ENCODE results near the gene GARNL3.
A peak's percentile ranks its signal among the peaks of the same experiment; 100 is the strongest.

The GARNL3 gene

DNA sequence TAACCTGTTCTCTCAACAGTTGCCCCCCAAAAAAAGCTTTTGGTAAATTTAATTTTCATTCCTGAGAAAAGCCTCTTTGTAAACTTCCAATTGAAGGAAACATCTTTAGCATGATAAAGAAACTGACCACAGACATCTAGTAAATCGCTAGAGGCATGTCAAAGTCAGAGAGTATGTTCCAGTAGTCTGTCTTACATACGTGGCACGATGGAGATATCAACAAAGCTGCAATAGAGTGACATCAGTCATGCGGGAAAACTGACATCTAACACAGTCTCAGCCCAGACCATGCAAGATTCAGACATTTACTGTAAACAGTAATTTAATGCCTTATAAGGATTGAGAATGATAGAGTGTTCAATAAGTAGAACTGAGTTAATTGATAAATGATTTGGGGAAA lies 45.1 kb downstream of the GARNL3 start:
- DNase-seq (ENCODE audit: low read depth): no peak

DNA sequence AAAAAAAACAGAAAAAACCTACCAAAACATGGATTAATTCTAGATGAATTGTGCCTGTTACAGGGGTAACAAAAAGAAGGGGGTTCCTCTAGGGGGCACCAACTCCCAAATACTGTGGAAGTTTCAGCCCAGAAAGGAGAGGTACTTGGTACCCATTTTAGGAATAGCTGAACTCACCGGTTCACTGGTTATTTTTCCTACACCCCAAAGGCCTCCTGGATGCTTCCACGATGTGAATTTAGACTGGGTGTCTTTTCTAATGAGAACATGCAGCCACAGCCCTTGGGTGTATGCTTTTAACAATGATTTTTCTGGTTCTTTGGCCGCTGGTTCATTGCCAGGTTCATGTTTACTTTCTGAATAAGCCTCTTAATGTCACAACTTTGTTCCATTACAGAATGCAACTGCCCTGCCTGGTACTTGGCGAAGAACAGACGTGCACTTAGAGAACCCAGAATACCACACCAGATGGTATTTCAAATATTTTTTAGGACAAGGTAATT lies 46.7 kb downstream of the GARNL3 start:
- no peak for DNase-seq (ENCODE audit: low read depth)

DNA sequence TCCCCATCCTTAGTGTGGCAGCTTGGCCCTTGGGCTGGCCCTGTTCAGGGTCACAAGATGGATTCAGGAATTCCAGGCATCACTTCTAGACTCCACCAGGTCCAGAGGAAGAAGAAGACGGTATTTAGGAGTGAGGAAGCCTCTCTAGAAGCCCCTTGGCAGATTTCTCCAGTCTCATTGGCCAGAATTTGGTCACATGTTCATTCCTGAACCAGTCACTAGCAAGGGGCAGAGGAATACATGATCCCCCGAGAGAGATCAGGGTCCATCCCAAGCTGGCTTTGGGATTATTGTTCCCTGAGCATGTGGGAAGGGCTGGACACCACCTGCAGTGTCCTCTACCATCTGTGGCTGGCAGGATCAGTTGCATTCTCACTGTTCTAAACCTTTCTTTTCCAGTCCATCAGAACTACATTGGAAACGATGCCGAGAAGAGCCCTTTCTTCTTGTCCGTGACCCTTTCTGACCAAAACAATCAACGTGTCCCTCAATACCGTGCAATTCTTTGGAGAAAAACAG lies 48.5 kb downstream of the GARNL3 start:
- no peak for DNase-seq (ENCODE audit: low read depth)

DNA sequence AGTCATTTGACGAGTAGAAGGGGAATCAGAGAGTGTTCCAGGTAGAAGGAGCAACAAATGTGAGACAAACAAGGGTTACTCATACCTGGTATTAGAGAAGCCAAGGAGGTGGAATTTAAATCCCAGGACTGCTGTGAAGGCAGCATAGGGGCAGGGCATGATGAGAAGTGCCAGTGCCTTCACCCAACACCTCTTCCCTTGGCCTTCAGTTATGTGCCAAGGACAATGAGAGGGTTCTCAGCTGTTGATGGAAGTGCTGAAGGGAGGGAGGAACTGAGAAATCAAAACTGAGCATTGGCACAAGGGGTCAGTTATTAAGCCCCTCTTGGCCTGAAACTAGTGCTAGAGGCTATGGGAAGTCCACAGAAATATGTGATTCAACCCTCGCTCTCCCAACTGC lies 50.3 kb downstream of the GARNL3 start:
- DNase-seq (ENCODE audit: low read depth): no peak

DNA sequence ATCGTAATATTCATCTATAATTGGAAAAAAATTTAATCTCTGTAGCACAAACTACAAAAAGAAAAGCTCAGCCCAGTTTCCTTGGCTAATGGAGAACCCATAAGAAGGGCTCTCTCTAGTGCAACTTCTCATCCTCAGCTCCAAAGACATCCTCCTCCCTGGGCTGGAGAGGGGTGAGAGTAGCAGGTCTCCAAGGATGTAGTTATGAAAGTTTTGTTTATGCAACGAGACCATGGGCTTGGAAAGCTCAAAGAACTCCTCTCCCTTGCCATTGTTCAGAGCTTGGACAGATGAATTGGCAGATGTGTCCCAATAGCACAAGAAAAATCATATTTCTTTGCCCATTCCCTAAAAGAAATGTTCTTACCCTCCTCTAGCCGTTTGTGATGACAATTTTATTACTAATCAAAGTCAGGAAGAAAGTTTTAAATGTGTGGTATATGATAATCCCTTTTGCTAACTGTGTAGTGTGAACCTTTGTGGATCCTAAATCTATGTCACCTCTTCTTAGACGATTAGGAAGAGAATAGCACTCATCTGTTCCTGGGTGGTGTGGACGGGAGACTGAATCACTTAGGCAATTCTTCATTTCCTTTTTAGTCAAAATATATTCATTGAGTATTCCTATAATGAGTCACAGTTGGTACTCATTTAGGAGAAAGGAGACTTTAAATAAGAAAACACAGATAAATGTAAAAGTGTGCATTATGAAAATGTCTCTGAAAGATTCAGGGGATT lies 52.2 kb downstream of the GARNL3 start:
- no peak for DNase-seq (ENCODE audit: low read depth)

DNA sequence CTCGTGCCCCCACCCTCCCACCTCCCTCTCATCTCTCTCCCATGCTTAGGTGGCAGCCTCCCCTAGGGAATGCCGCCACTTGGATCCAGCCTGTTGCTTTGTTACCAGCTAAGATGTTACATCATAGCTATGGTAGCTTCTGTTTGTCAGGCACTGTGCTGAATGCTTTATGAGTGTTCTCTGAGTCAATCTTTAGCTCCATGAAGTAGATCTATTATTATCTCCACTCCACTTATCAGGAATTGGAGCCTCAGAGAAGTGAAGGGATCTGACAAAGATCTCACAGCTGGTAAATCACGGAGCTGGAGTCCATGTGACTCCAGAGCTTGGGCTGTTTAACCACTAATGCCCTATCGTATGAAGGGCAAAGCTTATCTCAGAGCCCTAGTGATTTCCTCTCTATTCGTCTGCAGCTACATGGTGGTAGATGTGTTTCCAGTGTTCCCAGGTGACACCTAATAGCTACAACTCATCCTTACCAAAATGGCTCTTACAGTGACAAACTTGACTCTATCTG lies 54.1 kb downstream of the GARNL3 start:
- DNase-seq (ENCODE audit: low read depth): peak; percentile 25

DNA sequence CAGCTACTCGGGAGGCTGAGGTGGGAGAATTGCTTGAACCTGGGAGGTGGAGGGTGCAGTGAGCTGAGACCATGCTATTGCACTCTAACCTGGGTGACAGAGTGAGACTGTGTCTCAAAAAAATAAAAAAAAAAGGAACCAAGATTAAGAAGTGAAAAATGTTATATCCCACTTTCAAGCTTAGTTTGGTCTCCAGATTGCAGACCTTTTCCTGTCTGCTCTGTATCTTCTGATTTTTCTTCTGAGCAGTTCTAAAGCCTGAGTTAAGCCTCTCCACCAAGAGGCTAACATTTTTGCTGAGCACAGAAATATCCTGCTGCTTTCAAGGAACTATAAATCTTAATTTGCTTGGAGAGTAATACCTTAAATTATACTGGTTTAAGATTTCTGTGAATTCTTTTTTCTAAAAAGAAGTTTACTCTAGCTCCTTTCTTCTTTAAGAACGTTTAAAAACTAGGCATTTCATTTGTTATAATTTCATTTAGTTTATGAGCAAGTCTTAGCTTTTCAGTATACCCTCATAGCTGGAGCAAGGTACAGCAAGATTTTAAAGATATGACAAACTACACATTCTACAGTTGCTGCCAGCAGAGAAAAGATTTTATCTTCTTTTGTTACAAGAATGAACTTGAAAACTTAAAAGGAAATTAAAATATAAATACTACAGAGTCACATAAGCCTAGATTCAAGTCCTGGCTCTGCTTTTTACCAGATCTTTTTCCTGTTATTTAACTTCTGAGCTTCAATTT lies 55.0 kb downstream of the GARNL3 start:
- DNase-seq (ENCODE audit: low read depth): no peak

DNA sequence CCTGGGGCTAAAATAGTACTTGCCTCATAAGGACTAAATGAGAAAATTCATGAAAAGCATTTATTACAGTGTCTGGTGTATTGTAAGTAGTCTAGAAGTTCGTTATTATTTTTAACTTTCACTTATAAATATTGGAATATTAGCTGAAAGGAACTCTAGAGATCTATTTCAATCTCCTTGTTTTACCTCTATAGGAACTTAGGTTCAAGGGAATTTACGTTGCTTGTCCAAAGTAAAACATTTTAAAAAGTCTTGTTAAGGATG lies 55.5 kb downstream of the GARNL3 start:
- no peak for DNase-seq (ENCODE audit: low read depth)

DNA sequence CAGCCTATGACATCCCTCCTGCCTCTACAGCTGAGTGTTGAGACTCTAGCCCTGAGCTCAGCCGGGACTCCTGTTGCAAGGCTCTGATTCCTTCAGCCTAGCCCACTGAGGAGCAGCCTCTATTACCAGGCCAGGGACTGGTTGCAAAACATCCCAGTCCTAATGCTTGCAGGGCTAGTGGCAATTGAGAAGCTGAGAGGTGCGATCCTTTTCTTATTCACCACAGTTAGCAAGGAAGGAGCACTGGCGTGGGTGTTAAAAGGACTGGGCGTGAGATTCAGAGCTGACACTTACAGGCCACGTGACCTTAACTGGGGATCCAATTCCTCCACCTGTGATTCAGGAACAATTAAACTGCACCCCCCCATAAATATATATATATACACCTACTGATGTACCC lies 58.8 kb downstream of the GARNL3 start:
- no peak for DNase-seq (ENCODE audit: low read depth)

DNA sequence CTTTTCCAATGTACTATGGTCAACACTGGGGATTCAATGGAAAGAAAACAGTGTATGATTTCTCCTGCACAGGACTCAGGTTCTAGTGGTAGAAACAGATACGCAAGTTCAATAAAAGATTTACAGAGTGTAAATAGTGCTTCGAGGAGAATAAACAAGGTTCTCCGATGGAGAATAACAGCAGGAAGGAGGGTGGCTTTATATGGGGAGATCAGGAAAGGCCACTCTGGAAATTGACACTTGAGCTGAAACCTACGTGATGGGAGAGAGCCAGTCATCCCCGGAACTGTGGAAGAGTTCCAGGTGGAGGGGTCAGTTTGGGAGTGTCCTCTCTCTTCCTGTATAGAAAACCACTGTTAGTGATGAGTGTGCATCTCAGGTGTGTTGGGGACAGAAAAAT lies 65.9 kb downstream of the GARNL3 start:
- DNase-seq (ENCODE audit: low read depth): no peak

DNA sequence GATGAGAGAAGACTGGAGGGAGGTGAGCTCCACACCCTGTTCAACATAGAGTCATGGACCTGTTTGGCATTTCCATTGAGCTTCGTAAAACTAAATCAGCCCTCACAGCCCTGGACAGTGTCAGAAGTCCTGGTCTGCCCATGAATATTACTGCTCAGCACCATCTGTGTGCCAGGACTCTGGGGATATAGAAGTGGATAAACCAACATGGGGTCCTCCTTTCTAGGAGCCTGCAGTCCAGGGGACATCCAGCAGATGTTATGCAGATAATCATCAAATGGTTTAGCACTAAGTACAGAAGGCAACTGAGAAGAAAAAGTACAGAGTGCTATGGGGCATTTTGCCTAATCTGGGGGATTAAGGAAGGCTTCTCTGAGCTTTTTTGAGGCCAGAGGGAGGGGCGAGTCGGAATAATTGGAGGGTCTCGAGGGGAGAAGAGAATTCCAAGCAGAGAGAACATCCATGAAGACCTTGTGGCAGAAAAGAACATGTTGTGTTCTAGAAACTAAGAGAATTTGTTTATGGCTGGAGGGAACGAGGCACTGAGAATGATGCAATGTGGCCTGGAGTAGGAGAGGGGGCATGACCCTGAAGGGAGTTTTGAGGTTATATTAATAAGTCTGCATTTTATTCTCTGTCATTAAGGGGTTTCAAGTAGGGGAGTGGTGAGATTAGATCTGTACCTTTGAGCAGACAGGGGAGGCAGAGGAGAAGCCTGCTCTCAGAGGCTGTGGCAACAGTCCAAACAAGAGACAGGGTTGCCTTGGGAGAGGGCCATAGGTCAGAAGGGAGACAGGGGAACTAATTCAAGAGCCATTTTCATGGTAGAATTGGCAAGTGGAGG lies 68.9 kb downstream of the GARNL3 start:
- DNase-seq (ENCODE audit: low read depth): no peak

DNA sequence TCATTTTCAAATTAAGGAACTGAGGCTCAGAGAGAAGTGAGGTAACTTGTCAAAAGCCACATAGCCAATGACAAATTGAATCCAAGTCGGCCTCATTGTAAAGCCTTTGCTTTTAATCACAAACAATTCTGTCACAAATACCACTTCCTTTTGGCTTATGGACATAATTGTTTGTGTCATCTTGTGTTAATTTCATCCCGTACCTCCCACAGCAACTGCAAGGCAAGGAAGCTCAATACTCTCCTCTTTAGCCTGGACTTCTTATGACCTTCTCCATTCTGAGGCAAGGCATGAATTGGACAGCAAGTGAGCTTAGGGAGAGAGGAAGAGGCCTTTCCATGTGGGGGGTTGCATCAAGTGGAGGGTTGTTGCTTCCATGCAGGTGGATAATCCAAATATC lies 70.2 kb downstream of the GARNL3 start:
- DNase-seq (ENCODE audit: low read depth): no peak

DNA sequence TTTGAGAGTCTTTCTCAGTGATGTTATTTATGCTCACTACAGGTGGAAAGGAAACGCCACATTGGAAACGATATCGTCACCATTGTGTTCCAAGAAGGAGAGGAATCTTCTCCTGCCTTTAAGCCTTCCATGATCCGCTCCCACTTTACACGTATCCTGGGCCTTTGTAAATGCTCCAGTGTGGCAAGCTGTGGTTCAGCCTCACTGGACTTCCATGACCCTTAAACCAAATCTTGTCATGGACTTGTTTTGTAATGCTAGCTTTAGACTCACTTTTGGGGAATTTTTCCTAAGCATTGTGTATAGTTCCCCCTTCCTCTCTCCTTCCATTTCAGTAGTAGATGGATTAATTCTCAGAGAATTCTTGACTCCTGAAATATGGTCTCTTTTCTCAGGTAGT lies 71.5 kb downstream of the GARNL3 start:
- no peak for DNase-seq (ENCODE audit: low read depth)

DNA sequence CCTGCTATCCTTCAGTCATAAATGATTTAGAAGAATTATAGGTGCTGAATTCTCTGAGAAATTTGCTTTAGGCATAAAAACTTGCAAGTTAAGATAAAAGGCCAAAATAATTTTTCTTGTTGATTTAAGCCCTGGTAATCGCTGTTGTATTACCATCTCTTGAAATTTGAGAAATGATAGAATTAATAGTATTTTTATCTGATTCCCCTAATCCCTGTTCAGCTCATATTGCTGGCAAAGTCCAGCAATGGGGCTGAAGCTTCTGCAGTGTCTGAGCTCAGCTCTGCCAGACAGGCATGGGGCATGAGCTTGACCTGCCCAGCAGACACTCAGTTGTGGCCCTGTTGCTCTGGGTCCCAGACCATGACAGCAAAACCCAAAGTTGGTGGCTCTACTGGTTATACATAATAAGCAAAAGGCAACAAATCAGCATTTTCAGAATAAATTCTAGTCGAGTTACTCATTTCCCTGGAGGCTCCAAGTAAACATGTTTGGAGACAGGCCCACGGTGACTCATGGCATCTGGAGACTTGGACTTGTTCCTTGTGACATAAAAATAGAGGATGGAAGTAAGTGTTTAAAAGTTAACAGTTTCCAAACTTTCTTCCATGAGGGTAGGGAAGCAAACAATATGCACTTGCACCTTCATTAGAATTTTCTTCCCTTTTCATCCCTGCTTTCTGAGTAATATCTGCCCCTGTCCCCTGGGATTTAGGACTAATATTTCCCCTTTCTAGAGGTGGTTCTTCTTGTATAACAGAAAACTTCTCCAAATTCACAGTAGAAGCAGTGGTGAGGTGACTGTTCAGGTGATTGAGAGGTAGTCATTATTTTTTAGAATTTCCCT lies 72.2 kb downstream of the GARNL3 start:
- peak; percentile 91 for DNase-seq (ENCODE audit: low read depth)

DNA sequence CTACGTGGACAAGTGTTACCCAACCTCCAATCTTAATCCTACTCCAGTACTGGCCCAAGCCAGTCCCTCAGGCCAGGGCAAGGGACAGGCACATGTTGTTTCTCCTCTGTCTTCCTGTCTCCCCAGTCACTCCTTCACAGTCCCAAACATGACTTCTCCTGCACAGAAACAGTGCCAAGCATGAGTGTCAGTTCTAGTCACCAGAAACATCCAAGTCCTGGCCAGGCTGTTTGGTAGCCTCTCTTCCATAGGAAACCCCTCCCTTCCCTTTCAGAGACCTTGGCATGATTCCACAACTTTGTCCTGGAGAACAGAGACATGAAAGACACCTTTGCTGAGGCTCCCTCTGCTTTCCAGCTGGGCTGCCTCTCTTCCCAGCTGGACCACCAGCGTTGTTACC lies 76.1 kb downstream of the GARNL3 start:
- DNase-seq (ENCODE audit: low read depth): no peak

DNA sequence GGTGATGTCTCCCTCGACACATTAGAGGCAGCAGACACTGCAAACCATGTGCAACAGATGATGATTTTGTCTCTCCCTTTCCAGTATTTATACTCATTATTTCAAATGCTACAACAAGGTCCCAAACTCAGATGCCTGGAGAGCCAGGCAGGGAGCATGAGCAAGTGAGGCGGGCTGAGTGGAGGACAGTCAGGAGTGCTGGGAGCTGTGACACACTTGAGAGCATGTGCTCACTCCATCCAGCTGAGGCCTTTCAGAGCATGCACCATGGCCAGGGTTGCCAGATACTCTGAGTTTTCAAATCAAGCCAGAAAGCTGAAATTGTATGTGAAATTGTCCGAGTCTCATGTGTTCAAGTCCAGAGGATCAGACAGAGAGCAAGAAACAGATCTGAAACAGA lies 76.6 kb downstream of the GARNL3 start:
- DNase-seq (ENCODE audit: low read depth): no peak

DNA sequence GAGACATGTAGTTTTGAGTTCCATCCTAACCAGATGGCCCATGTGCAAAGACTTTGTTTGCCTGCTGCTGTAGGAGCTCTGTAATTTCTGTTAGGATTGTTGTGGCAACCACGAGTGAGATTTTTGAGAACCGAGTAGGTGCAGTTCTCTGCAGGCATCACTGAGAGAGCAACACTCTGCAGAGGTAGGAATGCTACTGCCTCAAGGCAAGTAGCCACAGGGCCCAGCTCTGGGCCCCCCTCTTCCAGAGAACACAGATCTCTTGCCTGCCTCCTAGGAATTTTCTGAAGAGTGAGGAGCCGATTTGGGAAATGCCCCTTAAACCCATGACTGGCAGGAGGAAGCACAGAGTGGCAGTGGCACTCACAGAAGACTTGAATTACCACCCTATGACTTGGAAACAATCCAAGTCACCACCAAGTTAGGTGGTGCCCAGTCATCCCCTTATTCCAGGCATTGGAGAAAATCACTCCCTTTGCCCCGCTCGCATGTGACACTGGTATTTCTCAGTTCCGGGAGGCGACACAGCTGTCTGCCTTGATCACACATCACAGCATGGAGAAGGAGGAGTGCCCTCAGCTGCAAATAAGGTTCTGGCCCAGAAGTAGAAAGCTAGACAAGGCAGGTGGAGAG lies 79.9 kb downstream of the GARNL3 start:
- DNase-seq (ENCODE audit: low read depth): no peak

DNA sequence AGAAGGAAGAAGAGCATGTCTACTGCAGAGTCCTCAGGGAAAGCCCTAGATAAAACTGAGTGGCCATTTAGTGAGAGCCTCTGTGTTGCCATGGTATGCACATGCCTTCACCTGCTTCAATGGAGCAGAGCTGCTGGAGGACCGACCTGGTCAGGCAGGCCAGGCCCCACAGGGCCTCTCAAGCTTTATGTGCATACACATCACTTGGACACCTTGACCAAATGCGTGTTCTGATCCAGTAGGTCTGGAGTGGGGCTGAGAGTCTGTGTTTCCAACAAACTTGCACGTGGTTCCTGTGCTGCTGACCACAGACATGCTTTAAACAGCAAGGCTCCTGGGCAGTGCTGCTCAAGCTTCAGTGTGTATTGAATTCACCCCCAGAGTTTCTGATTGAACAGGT lies 81.0 kb downstream of the GARNL3 start:
- DNase-seq (ENCODE audit: low read depth): no peak

DNA sequence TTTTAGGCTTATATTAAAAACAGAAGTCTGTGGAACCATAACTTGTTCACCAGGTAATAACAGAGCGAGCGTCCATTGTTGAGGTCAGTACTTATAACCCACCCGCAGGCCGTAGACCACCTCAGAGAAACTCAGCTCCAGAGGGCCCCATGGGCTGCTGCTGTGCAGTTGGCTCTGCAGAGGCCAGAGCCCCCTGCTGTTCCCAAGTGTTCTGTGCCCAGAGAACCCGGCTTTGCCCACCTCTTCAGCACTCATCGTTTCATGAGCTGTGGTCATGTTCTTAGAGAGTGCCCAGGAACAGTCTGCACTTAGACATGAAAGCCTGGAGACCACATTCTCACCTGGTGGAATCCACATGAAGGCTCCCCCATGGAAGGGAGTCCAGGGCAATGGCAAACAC lies 82.0 kb downstream of the GARNL3 start:
- DNase-seq (ENCODE audit: low read depth): no peak

DNA sequence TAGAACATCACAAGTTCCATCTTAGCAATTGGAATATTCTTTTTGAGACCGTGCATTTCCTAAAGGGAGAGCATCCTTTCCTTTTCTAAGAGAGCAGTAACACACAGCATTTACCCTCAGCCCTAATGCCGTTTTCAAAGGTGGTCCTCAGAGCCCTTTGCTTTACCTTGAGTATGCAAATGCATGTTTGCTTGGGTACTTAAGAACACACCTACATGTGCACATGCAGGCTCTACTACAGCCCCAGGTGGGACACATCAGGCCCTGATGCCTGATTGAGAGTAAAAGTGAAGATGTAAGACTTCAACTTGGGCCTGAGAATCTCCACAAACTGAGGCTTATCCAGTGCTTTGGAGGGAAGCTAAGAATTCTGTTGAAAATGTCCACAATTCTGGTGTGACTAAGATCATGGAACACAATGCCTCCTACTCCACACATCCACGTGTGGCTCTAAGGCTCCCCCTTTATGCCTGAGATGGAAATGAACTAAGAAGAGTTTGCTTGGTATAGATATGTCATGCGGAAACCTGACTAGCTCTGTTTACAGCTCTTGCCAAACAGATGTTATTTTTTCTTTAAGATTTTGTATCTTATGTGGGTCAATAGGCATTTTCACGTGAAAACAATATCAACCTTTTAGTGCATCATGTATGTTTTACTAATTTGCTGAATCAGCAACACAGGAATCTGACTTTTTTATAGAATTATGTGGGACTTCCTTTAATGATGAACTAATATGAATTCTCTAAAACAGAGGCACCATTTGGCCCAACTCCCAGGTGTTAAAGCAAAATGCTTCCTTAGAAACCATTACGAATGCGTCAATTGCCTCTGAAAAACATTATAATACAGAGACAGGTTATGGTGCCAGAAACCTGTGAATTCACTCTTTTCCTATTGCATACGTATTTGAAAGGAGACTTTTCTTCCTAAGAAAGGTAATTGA lies 83.5 kb downstream of the GARNL3 start:
- no peak for DNase-seq (ENCODE audit: low read depth)

Data from GM04504 (cell line).